HepG2 (cell line): ENCODE results near the gene PWP1. TPM values are rescaled to one million over a fixed set of nuclear protein-coding genes. Genes with fewer than 3 reads are reported as not detected.

ENCODE experiments used
- ATAC-seq: fragments of 200-7000 bp; cut with Tn5 transposase; 3 replicates; pipeline ENCODE4 v1.9.1; 2020; ENCODE audit warnings: mild to moderate bottlenecking, moderate library complexity
- BruUV-seq: library from RNA; stranded (reverse); fragments of 400-500 nt; replicated peaks from 2 replicates; lab custom pipeline; 2021; lab: Mats Ljungman, UMichigan
- CTCF ChIA-PET: fragments of 300-600 bp; formaldehyde crosslinking; extraction: SDS; loops from one replicate; lab custom pipeline; 2021; ENCODE audit warnings: low total read pairs, inconsistent platforms, low intra/inter-chr PET ratio; lab: Yijun Ruan, JAX
- POLR2A ChIA-PET: fragments of 350-600 bp; sonication (Branson Sonifier 250); formaldehyde crosslinking; loops from one replicate; lab custom pipeline; 2020; ENCODE audit warnings: antibody characterized with exemption, inconsistent platforms; lab: Yijun Ruan, JAX
- DNase-seq: peaks from one replicate; pipeline ENCODE4 v3.0.0-alpha.2; 2015; ENCODE audit warnings: low spot score
- FAIRE-seq: peaks from 3 replicates; lab custom pipeline; 2011; peaks lifted over from hg19 to GRCh38; lab: Jason Lieb, UNC
- H2AFZ ChIP-seq: one replicate; pipeline ENCODE4 v1.6.1; 2011; ENCODE audit warnings: low read length, inconsistent platforms
- H3K27ac ChIP-seq: fragments of 300-600 bp; 3 replicates; pipeline ENCODE4 v1.8.0; 2011; ENCODE audit warnings: mixed run types, mild to moderate bottlenecking, mixed read lengths, low read length, inconsistent platforms; ENCODE audit not compliant: insufficient read depth; ENCODE audit errors: extremely low read length
- H3K27me3 ChIP-seq, 2 experiments: fragments of 200-600 bp in 1 of 2; 2 replicates in 1 of 2; 3 replicates in 1 of 2; pipeline versions ENCODE4 v1.6.0 to v1.8.0; 2011; ENCODE audit warnings: low read length in 2 of 2, mild to moderate bottlenecking in 2 of 2, moderate library complexity in 2 of 2, inconsistent platforms in 1 of 2; ENCODE audit not compliant: insufficient read depth in 2 of 2, control insufficient read depth in 1 of 2
- H3K36me3 ChIP-seq, 2 experiments: fragments of 200-600 bp in 1 of 2; replicated peaks in 1 of 2; 2 replicates in 1 of 2; 3 replicates in 1 of 2; pipeline versions ENCODE4 v1.5.1 to v1.8.0; 2011; ENCODE audit warnings: low read length in 2 of 2, inconsistent platforms in 1 of 2; ENCODE audit not compliant: insufficient read depth in 2 of 2, control insufficient read depth in 1 of 2
- H3K4me1 ChIP-seq: 2 replicates; pipeline ENCODE4 v1.5.1; 2012; ENCODE audit warnings: low read length, inconsistent platforms; ENCODE audit not compliant: insufficient read depth
- H3K4me2 ChIP-seq: 2 replicates; pipeline ENCODE4 v1.6.0; 2011; ENCODE audit warnings: low read depth, low read length, inconsistent platforms
- H3K4me3 ChIP-seq, 3 experiments: fragments of 200-600 bp in 1 of 3; sonication (generic), shearing (Covaris generic) in 1 of 3; replicated peaks in 1 of 3; 2 replicates each; pipeline ENCODE4 v1.5.1; 2011 to 2016; ENCODE audit warnings: low read length in 3 of 3, inconsistent platforms in 2 of 3, low read depth in 2 of 3, mild to moderate bottlenecking in 2 of 3, control low read depth in 1 of 3, mixed read lengths in 1 of 3; ENCODE audit not compliant: insufficient read depth in 1 of 3
- H3K79me2 ChIP-seq: one replicate; pipeline ENCODE4 v1.6.1; 2011; ENCODE audit warnings: low read length, inconsistent platforms; ENCODE audit not compliant: insufficient read depth
- H3K9ac ChIP-seq: 2 replicates; pipeline ENCODE4 v1.6.0; 2011; ENCODE audit warnings: mild to moderate bottlenecking, low read depth, low read length, inconsistent platforms; ENCODE audit not compliant: insufficient read depth
- H3K9me3 ChIP-seq: 2 replicates; pipeline ENCODE4 v1.5.1; 2012; ENCODE audit warnings: mild to moderate bottlenecking, low read length
- H4K20me1 ChIP-seq: 2 replicates; pipeline ENCODE4 v1.6.0; 2011; ENCODE audit warnings: inconsistent platforms, mild to moderate bottlenecking, low read length, moderate library complexity; ENCODE audit not compliant: insufficient read depth
- CEBPG ChIP-seq: IDR thresholded peaks from 2 replicates; pipeline ENCODE4 v1.6.1; 2016
- CREBL2 ChIP-seq: sonication (generic); formaldehyde crosslinking; IDR thresholded peaks from 2 replicates; pipeline ENCODE4 v1.8.1; 2023; ENCODE audit warnings: missing genetic modification reagents, mild to moderate bottlenecking, borderline replicate concordance
- GLI4 ChIP-seq: sonication (generic); formaldehyde crosslinking; IDR thresholded peaks from 2 replicates; pipeline ENCODE4 v1.5.1; 2020; ENCODE audit warnings: missing genetic modification reagents, mild to moderate bottlenecking, moderate library complexity, borderline replicate concordance
- HDAC1 ChIP-seq: sonication (generic); formaldehyde crosslinking; IDR thresholded peaks from 2 replicates; pipeline ENCODE4 v1.5.1; 2020; ENCODE audit warnings: mild to moderate bottlenecking, missing genetic modification reagents
- HMG20B ChIP-seq: conservative IDR thresholded peaks from 2 replicates; pipeline ENCODE4 v1.6.1; 2016; ENCODE audit warnings: missing genetic modification reagents, missing compliant biosample characterization
- HNRNPUL1 ChIP-seq: fragments of 200-400 bp; formaldehyde crosslinking; IDR thresholded peaks from 2 replicates; pipeline ENCODE4 v1.6.1; 2017; ENCODE audit warnings: low read depth, mild to moderate bottlenecking, low read length, moderate library complexity
- MLLT10 ChIP-seq: sonication (generic); formaldehyde crosslinking; IDR thresholded peaks from 2 replicates; pipeline ENCODE4 v1.4.0; 2020; ENCODE audit warnings: missing genetic modification reagents
- NFE2L2 ChIP-seq: fragments of 150-350 bp; IDR thresholded peaks from 2 replicates; pipeline ENCODE4 v1.6.1; 2014; ENCODE audit warnings: low read length
- NR3C1 ChIP-seq: sonication (generic); formaldehyde crosslinking; IDR thresholded peaks from 2 replicates; pipeline ENCODE4 v1.4.0; 2020; ENCODE audit warnings: missing genetic modification reagents
- RAD21 ChIP-seq: fragments of 450-650 bp; formaldehyde crosslinking; IDR thresholded peaks from 2 replicates; pipeline ENCODE4 v1.5.0; 2020; ENCODE audit warnings: mild to moderate bottlenecking
- RNF219 ChIP-seq: sonication (generic); formaldehyde crosslinking; IDR thresholded peaks from 2 replicates; pipeline ENCODE4 v1.5.0; 2020; ENCODE audit warnings: mild to moderate bottlenecking, missing genetic modification reagents
- SETDB1 ChIP-seq: sonication (generic); formaldehyde crosslinking; IDR thresholded peaks from 2 replicates; pipeline ENCODE4 v1.5.1; 2020; ENCODE audit warnings: missing genetic modification reagents, mild to moderate bottlenecking, borderline replicate concordance
- SNAPC2 ChIP-seq: sonication (generic); formaldehyde crosslinking; IDR thresholded peaks from 2 replicates; pipeline ENCODE4 v1.8.1; 2022; ENCODE audit warnings: mild to moderate bottlenecking, missing genetic modification reagents
- SNAPC5 ChIP-seq: sonication (generic); formaldehyde crosslinking; IDR thresholded peaks from 2 replicates; pipeline ENCODE4 v1.8.1; 2023; ENCODE audit warnings: mild to moderate bottlenecking, missing genetic modification reagents, borderline replicate concordance
- ZKSCAN5 ChIP-seq: sonication (generic); formaldehyde crosslinking; IDR thresholded peaks from 2 replicates; pipeline ENCODE4 v1.5.1; 2020; ENCODE audit warnings: mild to moderate bottlenecking, missing genetic modification reagents
- ZNF124 ChIP-seq: sonication (generic); formaldehyde crosslinking; IDR thresholded peaks from 2 replicates; pipeline ENCODE4 v1.4.0; 2020; ENCODE audit warnings: missing genetic modification reagents
- ZNF143 ChIP-seq: sonication (generic); formaldehyde crosslinking; IDR thresholded peaks from 2 replicates; pipeline ENCODE4 v1.4.0; 2020; ENCODE audit warnings: missing genetic modification reagents
- ZNF337 ChIP-seq: sonication (generic); formaldehyde crosslinking; IDR thresholded peaks from 2 replicates; pipeline ENCODE4 v1.5.1; 2020; ENCODE audit warnings: missing genetic modification reagents, low read depth, mild to moderate bottlenecking, borderline replicate concordance
- ZNF441 ChIP-seq: sonication (generic); formaldehyde crosslinking; IDR thresholded peaks from 2 replicates; pipeline ENCODE4 v1.7.0; 2021; ENCODE audit warnings: missing genetic modification reagents, borderline replicate concordance
- ZNF605 ChIP-seq: sonication (generic); formaldehyde crosslinking; IDR thresholded peaks from 2 replicates; pipeline ENCODE4 v1.8.0; 2022; ENCODE audit warnings: mild to moderate bottlenecking, missing genetic modification reagents
- ZNF614 ChIP-seq: IDR thresholded peaks from 2 replicates; pipeline ENCODE4 v1.6.1; 2018; ENCODE audit warnings: missing biosample characterization, missing genetic modification reagents, inconsistent platforms, borderline replicate concordance
- ZNF770 ChIP-seq: sonication (generic); formaldehyde crosslinking; IDR thresholded peaks from 2 replicates; pipeline ENCODE4 v1.5.0; 2020; ENCODE audit warnings: mild to moderate bottlenecking, missing genetic modification reagents
- ZSCAN25 ChIP-seq: sonication (generic); formaldehyde crosslinking; IDR thresholded peaks from 2 replicates; pipeline ENCODE4 v1.8.0; 2022; ENCODE audit warnings: mild to moderate bottlenecking, missing genetic modification reagents
- WGBS: methylation state at CpG from one replicate; pipeline ENCODE4 v1.1.6; 2017; ENCODE audit warnings: low lambda C conversion rate; 5-methylcytosine and 5-hydroxymethylcytosine counted together
- in situ Hi-C: cut with HindIII; loops from 2 replicates; pipeline ENCODE4 v1.10.0; 2017; ENCODE audit warnings: low pct_unique_long_range_greater_than_20kb; ENCODE audit not compliant: extremely low pct_ligation_motif_present
- intact Hi-C: fragments of 100-400 bp; cut with micrococcal nuclease; formaldehyde crosslinking; loops from one replicate; pipeline ENCODE4 v1.10.0; 2022; ENCODE audit not compliant: unreplicated experiment
- polyA plus RNA-seq, 8 experiments: library from polyadenylated mRNA; depleted of rRNA in 3 of 8; stranded (reverse) in 7 of 8; unstranded in 1 of 8; fragments of >200 nt; fragmentation: Illumina TruSeq in 4 of 8; extraction: Trizol in 4 of 8; gene quantifications; 2 replicates each; pipeline versions ENCODE4 v1.2.1 to v1.2.3, GENCODE V29; 2011 to 2016; ENCODE audit warnings: low read depth in 4 of 8, missing spikeins in 1 of 8, mixed read lengths in 1 of 8; ENCODE audit not compliant: insufficient read depth in 1 of 8
- total RNA-seq, 5 experiments: library from RNA; depleted of rRNA; stranded (reverse); fragments of >200 nt; fragmentation: Illumina TruSeq; extraction: Trizol; gene quantifications; 2 replicates each; pipeline ENCODE4 v1.2.3, GENCODE V29; 2016; ENCODE audit warnings: low read depth in 1 of 5

PWP1 gene
- total and polyA plus RNA-seq, 2 of the 13 experiments (the other 11 are each of a cell fraction or from before 2014, with no cell fraction given) = 65.9 to 70.2 TPM

GRCh38 chr12:107681455-107681835, 4.2 kb upstream of the PWP1 start:
- FAIRE-seq (no peak), ATAC-seq (no peak), DNase-seq (no peak)
- peak overlapping the region in 2 of 3 experiments; percentile 27 to 72; a peak in 3 of 6 replicates for H3K4me3 ChIP-seq
- no TSS peak for BruUV-seq
- WGBS = 6% methylated on average over 5 of the region's 5 CpGs
- H3K36me3 ChIP-seq = no peaks in the 10 kb centered on the region
- H3K27me3 ChIP-seq = peaks cover 0 to 27% of the 10 kb centered on the region in 2 experiments; a peak in 4 of 5 replicates
- H4K20me1 ChIP-seq = no peaks in the 10 kb centered on the region
- H3K79me2 ChIP-seq = peaks cover 8% of the 10 kb centered on the region
- H3K4me2 ChIP-seq = peak overlapping the region; percentile 90
- CTCF ChIA-PET = no interaction called here
- H3K4me1 ChIP-seq = peaks cover 43% of the 10 kb centered on the region
- intact Hi-C loops (no loop called here), in situ Hi-C loops (no loop called here)
- POLR2A ChIA-PET = interaction anchor here (0.9 to 1.3 kb wide), 8 partner anchors 9 to 881 kb away, joined by 3 to 16 read pairs (median 4); partner anchors contain the start of genes ISCU and SART3
- no peak overlapping the region for H2AFZ ChIP-seq
- no peaks in the 10 kb centered on the region for H3K9me3 ChIP-seq
- peak overlapping the region; percentile 84 for H3K27ac ChIP-seq
- peak overlapping the region; percentile 67; the same call in 1 of the 2 replicates for H3K9ac ChIP-seq
- TF ChIP-seq ZNF605 (0 out of 2 replicates have a peak, but pooled peaks have one; percentile 13), ZNF337 (0 out of 2 replicates have a peak, but pooled peaks have one; percentile 71), SNAPC5 (CRISPR knock-in tag) (no peak), HDAC1 (CRISPR knock-in tag) (0 out of 2 replicates have a peak, but pooled peaks have one; percentile 12), SETDB1 (CRISPR knock-in tag) (no peak), NR3C1 (CRISPR knock-in tag) (no peak), ZNF614 (CRISPR knock-in tag) (no peak), ZKSCAN5 (no peak), CEBPG (peak; percentile 41; the same call in 1 of the 2 replicates), RNF219 (no peak), ZNF770 (CRISPR knock-in tag) (peak; percentile 99), ZNF441 (CRISPR knock-in tag) (0 out of 2 replicates have a peak, but pooled peaks have one; percentile 3), CREBL2 (CRISPR knock-in tag) (no peak), GLI4 (CRISPR knock-in tag) (0 out of 2 replicates have a peak, but pooled peaks have one; percentile 30), HMG20B (CRISPR knock-in tag) (no peak), NFE2L2 (no peak), ZNF143 (CRISPR knock-in tag) (no peak), RAD21 (CRISPR knock-in tag) (no peak), MLLT10 (no peak), SNAPC2 (no peak), ZSCAN25 (0 out of 2 replicates have a peak, but pooled peaks have one; percentile 46), ZNF124 (CRISPR knock-in tag) (no peak), HNRNPUL1 (no peak)
